WTC11 (cell line): ENCODE data around the gene ATP10D. TPM values are rescaled to one million over a fixed set of nuclear protein-coding genes. Genes with fewer than 3 reads are reported as not detected.

ENCODE experiments used
- ATAC-seq: fragments of 200-7000 bp; cut with Tn5 transposase; 2 replicates; pipeline ENCODE4 v1.10.0; 2021; ENCODE audit warnings: mild to moderate bottlenecking, moderate library complexity
- CTCF ChIA-PET: fragments of 300-600 bp; sonication (Branson Sonifier 250); formaldehyde crosslinking; loops from one replicate; lab custom pipeline; 2021; ENCODE audit warnings: antibody characterized with exemption; lab: Charles Lee
- POLR2A ChIA-PET: fragments of 350-600 bp; sonication (Branson Sonifier 250); formaldehyde crosslinking; loops from one replicate; lab custom pipeline; 2021; ENCODE audit warnings: antibody characterized with exemption; lab: Charles Lee
- DNase-seq: peaks from one replicate; pipeline ENCODE4 v3.0.0; 2021; ENCODE audit warnings: low spot score
- H3K27ac Mint-ChIP-seq: 2 replicates; pipeline ENCODE4 v1.8.0; 2021; ENCODE audit warnings: mixed read lengths
- H3K27me3 Mint-ChIP-seq: 2 replicates; pipeline ENCODE4 v1.8.0; 2021; ENCODE audit warnings: low read depth, mild to moderate bottlenecking, moderate library complexity, mixed read lengths
- H3K36me3 Mint-ChIP-seq: 2 replicates; pipeline ENCODE4 v1.8.0; 2021; ENCODE audit warnings: mixed read lengths
- H3K4me1 Mint-ChIP-seq: 2 replicates; pipeline ENCODE4 v1.8.0; 2022; ENCODE audit warnings: mixed read lengths
- H3K4me3 Mint-ChIP-seq: 2 replicates; pipeline ENCODE4 v1.8.0; 2021; ENCODE audit warnings: mild to moderate bottlenecking, moderate library complexity, mixed read lengths
- H3K9me3 Mint-ChIP-seq: 2 replicates; pipeline ENCODE4 v1.8.0; 2021; ENCODE audit warnings: mixed read lengths
- CDX4 ChIP-seq: fragments of 250-450 bp; sonication (Bioruptor Pico); IDR thresholded peaks from 2 replicates; pipeline ENCODE4 v1.9.0; 2021; ENCODE audit warnings: moderate library complexity, mild to moderate bottlenecking, inconsistent platforms, borderline replicate concordance
- CREB1 ChIP-seq: sonication (generic); formaldehyde crosslinking; IDR thresholded peaks from 2 replicates; pipeline ENCODE4 v1.8.0; 2023; ENCODE audit warnings: mild to moderate bottlenecking, missing genetic modification reagents
- CREM ChIP-seq: sonication (generic); formaldehyde crosslinking; IDR thresholded peaks from 2 replicates; pipeline ENCODE4 v1.8.1; 2022; ENCODE audit warnings: mild to moderate bottlenecking, missing genetic modification reagents, moderate library complexity
- E2F1 ChIP-seq: sonication (generic); formaldehyde crosslinking; IDR thresholded peaks from 2 replicates; pipeline ENCODE4 v1.8.0; 2022; ENCODE audit warnings: mild to moderate bottlenecking, missing genetic modification reagents
- EMX1 ChIP-seq: fragments of 250-450 bp; sonication (Bioruptor Pico); IDR thresholded peaks from 2 replicates; pipeline ENCODE4 v1.8.0; 2021; ENCODE audit warnings: mild to moderate bottlenecking
- HMGXB4 ChIP-seq: sonication (generic); formaldehyde crosslinking; IDR thresholded peaks from 2 replicates; pipeline ENCODE4 v1.8.1; 2023; ENCODE audit warnings: mild to moderate bottlenecking, moderate library complexity, missing genetic modification reagents
- IRF1 ChIP-seq: sonication (generic); formaldehyde crosslinking; IDR thresholded peaks from 2 replicates; pipeline ENCODE4 v1.8.0; 2023; ENCODE audit warnings: missing genetic modification reagents
- MYBL2 ChIP-seq: sonication (generic); formaldehyde crosslinking; IDR thresholded peaks from 2 replicates; pipeline ENCODE4 v1.8.1; 2023; ENCODE audit warnings: mild to moderate bottlenecking, moderate library complexity, missing genetic modification reagents
- NFYB ChIP-seq: sonication (generic); formaldehyde crosslinking; conservative IDR thresholded peaks from 2 replicates; pipeline ENCODE4 v1.8.0; 2022; ENCODE audit warnings: low read depth, missing genetic modification reagents
- NR1H2 ChIP-seq: sonication (generic); formaldehyde crosslinking; IDR thresholded peaks from 2 replicates; pipeline ENCODE4 v1.9.0; 2021; ENCODE audit warnings: mild to moderate bottlenecking, moderate library complexity, missing genetic modification reagents
- NR3C1 ChIP-seq: sonication (generic); formaldehyde crosslinking; conservative IDR thresholded peaks from 2 replicates; pipeline ENCODE4 v1.8.1; 2023; ENCODE audit warnings: low read depth, mild to moderate bottlenecking, missing genetic modification reagents
- OVOL2 ChIP-seq: fragments of 250-450 bp; sonication (Bioruptor Pico); IDR thresholded peaks from 2 replicates; pipeline ENCODE4 v1.9.0; 2021; ENCODE audit warnings: mild to moderate bottlenecking, borderline replicate concordance
- SP1 ChIP-seq: sonication (generic); formaldehyde crosslinking; conservative IDR thresholded peaks from 2 replicates; pipeline ENCODE4 v1.8.1; 2022; ENCODE audit warnings: missing genetic modification reagents
- STAT6 ChIP-seq: sonication (generic); formaldehyde crosslinking; conservative IDR thresholded peaks from 2 replicates; pipeline ENCODE4 v1.8.1; 2023; ENCODE audit warnings: mild to moderate bottlenecking, low read depth, missing genetic modification reagents, moderate library complexity
- TCF7 ChIP-seq: sonication (generic); formaldehyde crosslinking; IDR thresholded peaks from 2 replicates; pipeline ENCODE4 v1.8.0; 2022; ENCODE audit warnings: mild to moderate bottlenecking, low read depth, missing genetic modification reagents, moderate library complexity
- TEAD1 ChIP-seq: sonication (generic); formaldehyde crosslinking; IDR thresholded peaks from 2 replicates; pipeline ENCODE4 v1.8.0; 2022; ENCODE audit warnings: mild to moderate bottlenecking, missing genetic modification reagents
- TEAD4 ChIP-seq: sonication (generic); formaldehyde crosslinking; IDR thresholded peaks from 2 replicates; pipeline ENCODE4 v1.8.0; 2022; ENCODE audit warnings: mild to moderate bottlenecking, missing genetic modification reagents
- ZNF138 ChIP-seq: sonication (generic); formaldehyde crosslinking; conservative IDR thresholded peaks from 2 replicates; pipeline ENCODE4 v1.8.1; 2022; ENCODE audit warnings: mild to moderate bottlenecking, moderate library complexity, missing genetic modification reagents
- ZNF263 ChIP-seq: sonication (generic); formaldehyde crosslinking; IDR thresholded peaks from 2 replicates; pipeline ENCODE4 v1.8.1; 2022; ENCODE audit warnings: low read depth, mild to moderate bottlenecking, moderate library complexity, missing genetic modification reagents
- total RNA-seq: library from RNA; stranded (reverse); gene quantifications from 3 replicates; pipeline ENCODE4 v1.2.3, GENCODE V29; 2021
- TF ChIP-seq, protein P1 (sequence below): sonication (generic); formaldehyde crosslinking; IDR thresholded peaks from 2 replicates; pipeline ENCODE4 v1.8.0; 2022; ENCODE audit warnings: missing genetic modification reagents
- TF ChIP-seq, protein P2 (sequence below): sonication (generic); formaldehyde crosslinking; IDR thresholded peaks from 2 replicates; pipeline ENCODE4 v1.8.1; 2023; ENCODE audit warnings: mild to moderate bottlenecking, missing genetic modification reagents, moderate library complexity
- TF ChIP-seq, protein P3 (sequence below): sonication (generic); formaldehyde crosslinking; IDR thresholded peaks from 2 replicates; pipeline ENCODE4 v1.8.1; 2023; ENCODE audit warnings: mild to moderate bottlenecking, missing genetic modification reagents, borderline replicate concordance

Gene ATP10D
- total RNA-seq, 1 experiment from 2014 or later = 3.1 TPM

GRCh38 chr4:47444031-47444430 is 41.0 kb upstream of the ATP10D start (continued):
- TF ChIP-seq, protein P1, sequence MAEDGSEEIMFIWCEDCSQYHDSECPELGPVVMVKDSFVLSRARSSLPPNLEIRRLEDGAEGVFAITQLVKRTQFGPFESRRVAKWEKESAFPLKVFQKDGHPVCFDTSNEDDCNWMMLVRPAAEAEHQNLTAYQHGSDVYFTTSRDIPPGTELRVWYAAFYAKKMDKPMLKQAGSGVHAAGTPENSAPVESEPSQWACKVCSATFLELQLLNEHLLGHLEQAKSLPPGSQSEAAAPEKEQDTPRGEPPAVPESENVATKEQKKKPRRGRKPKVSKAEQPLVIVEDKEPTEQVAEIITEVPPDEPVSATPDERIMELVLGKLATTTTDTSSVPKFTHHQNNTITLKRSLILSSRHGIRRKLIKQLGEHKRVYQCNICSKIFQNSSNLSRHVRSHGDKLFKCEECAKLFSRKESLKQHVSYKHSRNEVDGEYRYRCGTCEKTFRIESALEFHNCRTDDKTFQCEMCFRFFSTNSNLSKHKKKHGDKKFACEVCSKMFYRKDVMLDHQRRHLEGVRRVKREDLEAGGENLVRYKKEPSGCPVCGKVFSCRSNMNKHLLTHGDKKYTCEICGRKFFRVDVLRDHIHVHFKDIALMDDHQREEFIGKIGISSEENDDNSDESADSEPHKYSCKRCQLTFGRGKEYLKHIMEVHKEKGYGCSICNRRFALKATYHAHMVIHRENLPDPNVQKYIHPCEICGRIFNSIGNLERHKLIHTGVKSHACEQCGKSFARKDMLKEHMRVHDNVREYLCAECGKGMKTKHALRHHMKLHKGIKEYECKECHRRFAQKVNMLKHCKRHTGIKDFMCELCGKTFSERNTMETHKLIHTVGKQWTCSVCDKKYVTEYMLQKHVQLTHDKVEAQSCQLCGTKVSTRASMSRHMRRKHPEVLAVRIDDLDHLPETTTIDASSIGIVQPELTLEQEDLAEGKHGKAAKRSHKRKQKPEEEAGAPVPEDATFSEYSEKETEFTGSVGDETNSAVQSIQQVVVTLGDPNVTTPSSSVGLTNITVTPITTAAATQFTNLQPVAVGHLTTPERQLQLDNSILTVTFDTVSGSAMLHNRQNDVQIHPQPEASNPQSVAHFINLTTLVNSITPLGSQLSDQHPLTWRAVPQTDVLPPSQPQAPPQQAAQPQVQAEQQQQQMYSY = no peak
- no peak for TF ChIP-seq NR1H2 (CRISPR knock-in tag)
- TF ChIP-seq CDX4 = no peak
- TF ChIP-seq E2F1 = no peak
- no peak for TF ChIP-seq NFYB (CRISPR knock-in tag)
- no peak for TF ChIP-seq IRF1 (CRISPR knock-in tag)
- TF ChIP-seq, protein P2, sequence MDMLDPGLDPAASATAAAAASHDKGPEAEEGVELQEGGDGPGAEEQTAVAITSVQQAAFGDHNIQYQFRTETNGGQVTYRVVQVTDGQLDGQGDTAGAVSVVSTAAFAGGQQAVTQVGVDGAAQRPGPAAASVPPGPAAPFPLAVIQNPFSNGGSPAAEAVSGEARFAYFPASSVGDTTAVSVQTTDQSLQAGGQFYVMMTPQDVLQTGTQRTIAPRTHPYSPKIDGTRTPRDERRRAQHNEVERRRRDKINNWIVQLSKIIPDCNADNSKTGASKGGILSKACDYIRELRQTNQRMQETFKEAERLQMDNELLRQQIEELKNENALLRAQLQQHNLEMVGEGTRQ (CRISPR knock-in tag) = no peak
- TF ChIP-seq TEAD4 (CRISPR knock-in tag) = no peak
- no peak for TF ChIP-seq TEAD1 (CRISPR knock-in tag)
- TF ChIP-seq NR3C1 (CRISPR knock-in tag) = no peak

DNA sequence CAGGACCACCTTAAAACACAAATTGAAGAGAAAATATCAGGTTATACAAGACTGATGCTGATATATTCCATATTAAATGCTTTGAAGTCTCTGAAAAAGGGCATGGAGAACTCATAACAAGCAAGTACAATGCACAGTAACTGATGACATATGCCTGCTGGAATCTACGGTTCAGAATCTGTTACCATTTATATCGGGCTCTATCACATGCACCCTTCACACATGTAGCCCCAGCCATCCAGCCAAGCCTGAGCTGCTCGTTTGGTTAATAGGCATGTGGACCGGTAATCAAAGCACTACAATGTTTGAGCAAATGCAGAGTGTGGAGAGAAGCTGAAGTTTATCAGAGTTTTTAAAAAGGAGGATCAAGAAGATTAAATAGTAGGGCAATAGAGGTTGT is 33.4 kb upstream of the ATP10D start:
- Mint-ChIP-seq H3K9me3 (no peaks in the 10 kb centered on the region), H3K4me1 (no peaks in the 10 kb centered on the region), H3K27ac (no peak overlapping the region), H3K4me3 (no peak overlapping the region), H3K36me3 (no peaks in the 10 kb centered on the region), H3K27me3 (no peaks in the 10 kb centered on the region)
- ChIA-PET POLR2A (no interaction called here), CTCF (no interaction called here)
- ATAC-seq = no peak
- no peak for DNase-seq
- TF ChIP-seq ZNF138 (CRISPR knock-in tag) (no peak), MYBL2 (CRISPR knock-in tag) (no peak), TCF7 (no peak), NR1H2 (CRISPR knock-in tag) (no peak), ZNF263 (CRISPR knock-in tag) (no peak), HMGXB4 (CRISPR knock-in tag) (no peak), EMX1 (CRISPR knock-in tag) (no peak), CREB1 (CRISPR knock-in tag) (no peak), SP1 (CRISPR knock-in tag) (no peak), CREM (CRISPR knock-in tag) (no peak), OVOL2 (CRISPR knock-in tag) (no peak), STAT6 (CRISPR knock-in tag) (no peak)
- TF ChIP-seq, protein P3, sequence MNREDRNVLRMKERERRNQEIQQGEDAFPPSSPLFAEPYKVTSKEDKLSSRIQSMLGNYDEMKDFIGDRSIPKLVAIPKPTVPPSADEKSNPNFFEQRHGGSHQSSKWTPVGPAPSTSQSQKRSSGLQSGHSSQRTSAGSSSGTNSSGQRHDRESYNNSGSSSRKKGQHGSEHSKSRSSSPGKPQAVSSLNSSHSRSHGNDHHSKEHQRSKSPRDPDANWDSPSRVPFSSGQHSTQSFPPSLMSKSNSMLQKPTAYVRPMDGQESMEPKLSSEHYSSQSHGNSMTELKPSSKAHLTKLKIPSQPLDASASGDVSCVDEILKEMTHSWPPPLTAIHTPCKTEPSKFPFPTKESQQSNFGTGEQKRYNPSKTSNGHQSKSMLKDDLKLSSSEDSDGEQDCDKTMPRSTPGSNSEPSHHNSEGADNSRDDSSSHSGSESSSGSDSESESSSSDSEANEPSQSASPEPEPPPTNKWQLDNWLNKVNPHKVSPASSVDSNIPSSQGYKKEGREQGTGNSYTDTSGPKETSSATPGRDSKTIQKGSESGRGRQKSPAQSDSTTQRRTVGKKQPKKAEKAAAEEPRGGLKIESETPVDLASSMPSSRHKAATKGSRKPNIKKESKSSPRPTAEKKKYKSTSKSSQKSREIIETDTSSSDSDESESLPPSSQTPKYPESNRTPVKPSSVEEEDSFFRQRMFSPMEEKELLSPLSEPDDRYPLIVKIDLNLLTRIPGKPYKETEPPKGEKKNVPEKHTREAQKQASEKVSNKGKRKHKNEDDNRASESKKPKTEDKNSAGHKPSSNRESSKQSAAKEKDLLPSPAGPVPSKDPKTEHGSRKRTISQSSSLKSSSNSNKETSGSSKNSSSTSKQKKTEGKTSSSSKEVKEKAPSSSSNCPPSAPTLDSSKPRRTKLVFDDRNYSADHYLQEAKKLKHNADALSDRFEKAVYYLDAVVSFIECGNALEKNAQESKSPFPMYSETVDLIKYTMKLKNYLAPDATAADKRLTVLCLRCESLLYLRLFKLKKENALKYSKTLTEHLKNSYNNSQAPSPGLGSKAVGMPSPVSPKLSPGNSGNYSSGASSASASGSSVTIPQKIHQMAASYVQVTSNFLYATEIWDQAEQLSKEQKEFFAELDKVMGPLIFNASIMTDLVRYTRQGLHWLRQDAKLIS (CRISPR knock-in tag) = no peak
